ENCODE data around the gene BRINP2.

Gene BRINP2

DNA sequence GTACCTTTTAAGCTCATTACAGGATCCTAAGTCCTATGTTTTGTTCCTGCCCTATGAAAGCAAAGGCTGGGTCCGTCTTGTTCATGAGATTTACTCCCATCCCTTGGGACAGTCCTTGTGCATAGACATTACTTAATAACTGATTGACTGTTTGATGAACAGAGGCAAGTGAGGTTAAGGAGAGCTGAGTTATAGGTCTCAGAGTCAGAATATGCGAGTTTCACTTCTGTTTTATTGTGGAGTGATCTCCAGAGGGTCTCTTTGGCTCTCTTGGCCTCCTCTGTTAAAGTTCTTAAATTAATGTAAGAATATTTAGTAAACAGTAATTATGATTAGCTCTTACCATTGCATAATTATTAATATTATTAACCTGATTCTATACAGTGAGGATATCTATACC lies 52.6 kb downstream of the BRINP2 start:
- no peak for DNase-seq (ENCODE audit: low spot score)

DNA sequence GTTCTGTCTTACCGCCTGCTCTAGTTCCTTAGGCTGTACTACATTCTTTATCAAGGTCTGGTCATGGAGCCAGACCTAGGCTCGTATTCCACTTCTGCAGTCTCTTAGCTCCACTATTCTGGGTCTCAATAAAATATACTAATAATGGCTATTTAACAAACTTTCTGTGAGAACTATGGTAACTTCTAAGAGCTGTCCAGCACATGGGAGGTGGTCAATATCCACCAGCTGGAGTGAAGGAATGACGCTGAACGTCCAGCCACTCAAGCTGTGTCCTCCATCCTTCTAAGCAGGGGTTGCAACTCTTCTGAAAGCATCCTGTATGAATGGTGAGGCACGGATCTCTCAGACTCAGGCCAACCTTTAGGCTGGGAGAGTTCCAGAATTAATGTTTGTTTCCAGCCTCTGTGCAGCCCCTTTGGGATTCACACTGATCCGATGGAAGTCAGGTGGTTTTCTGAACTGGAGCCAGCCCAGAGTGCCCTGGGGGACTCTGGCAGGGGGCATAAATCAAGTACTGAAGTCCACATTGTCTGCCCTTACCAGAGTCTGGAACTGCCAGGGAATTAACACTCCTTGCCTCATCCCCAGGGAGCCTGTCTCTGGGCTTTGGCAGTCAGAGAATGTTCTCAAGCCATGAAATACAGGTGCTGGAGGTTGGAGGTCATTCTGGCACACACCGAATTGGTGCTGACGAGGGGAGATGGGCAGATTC lies 57.4 kb downstream of the BRINP2 start:
- DNase-seq (ENCODE audit: low spot score), result no peak

DNA sequence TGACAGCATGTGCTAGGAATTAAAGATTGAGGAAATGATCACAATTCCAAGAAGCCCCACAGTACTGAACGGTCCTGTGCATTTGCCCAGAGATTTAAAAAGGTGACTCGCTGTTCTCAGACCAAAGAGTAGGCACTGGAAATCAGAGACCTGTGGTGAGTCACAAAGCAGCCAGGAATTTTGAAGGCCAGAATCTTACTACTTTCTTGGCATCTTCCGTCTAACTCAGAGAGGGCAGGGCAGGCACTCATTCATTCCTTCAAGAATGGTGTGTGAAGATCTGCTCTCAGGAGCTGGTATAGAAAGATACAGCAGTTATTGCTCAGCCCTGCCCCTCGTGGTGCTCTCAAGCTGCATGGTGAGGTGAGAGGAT lies 57.9 kb downstream of the BRINP2 start:
- peak; percentile 44 for DNase-seq (ENCODE audit: low spot score)

DNA sequence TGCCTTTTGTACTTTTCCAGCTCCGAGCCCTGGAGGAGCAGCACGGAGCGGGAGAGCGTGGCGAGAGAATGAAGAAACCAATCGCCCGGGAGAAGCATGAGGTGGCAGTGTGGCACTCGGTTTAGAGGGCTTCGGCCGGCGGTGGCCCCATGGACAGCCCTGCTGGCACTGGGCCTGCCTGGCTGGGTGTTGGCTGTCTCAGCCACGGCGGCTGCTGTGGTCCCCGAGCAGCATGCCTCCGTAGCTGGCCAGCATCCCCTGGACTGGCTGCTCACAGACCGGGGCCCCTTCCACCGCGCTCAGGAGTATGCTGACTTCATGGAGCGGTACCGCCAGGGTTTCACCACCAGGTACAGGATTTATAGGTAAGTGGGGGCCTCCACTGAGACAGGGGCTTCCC lies 59.0 kb downstream of the BRINP2 start:
- no peak for DNase-seq (ENCODE audit: low spot score)

DNA sequence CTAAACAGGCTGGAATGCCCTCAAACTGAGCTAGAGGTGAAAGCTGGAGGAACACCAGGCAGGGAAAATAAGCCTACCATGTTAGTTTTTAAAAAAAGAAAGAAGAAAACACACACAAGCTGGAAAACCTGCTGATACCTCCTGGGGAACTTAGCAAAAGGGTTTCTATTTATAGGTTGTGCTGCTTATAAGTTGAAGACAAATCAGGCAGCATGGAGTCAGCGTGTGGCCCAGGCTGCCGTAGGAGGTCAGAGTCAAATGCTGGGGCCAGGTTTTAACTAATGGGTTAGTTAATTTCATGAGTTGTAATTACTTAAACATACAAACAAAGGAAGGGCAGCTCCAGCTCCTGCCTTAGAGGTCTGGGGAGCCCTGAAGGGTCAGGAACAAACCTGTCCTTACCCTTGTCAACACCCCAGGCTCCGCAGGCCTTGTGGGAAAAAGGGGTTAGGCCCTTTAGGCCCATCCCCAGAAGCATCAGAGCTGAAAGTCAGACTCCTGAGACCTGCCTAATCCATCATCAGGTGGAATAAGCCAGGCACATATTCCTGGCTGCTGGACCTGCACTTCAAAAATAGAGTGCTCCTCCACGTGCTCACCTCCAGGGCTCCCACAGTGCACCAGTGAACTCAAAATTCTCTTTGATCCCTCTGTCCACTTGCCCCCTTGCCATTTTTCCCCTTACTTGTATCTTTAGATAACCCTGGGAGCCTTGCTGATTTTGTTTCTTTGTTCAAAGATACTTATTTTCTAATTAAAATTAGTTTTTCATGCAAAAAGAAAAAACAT lies 59.7 kb downstream of the BRINP2 start:
- DNase-seq (ENCODE audit: low spot score), result no peak

DNA sequence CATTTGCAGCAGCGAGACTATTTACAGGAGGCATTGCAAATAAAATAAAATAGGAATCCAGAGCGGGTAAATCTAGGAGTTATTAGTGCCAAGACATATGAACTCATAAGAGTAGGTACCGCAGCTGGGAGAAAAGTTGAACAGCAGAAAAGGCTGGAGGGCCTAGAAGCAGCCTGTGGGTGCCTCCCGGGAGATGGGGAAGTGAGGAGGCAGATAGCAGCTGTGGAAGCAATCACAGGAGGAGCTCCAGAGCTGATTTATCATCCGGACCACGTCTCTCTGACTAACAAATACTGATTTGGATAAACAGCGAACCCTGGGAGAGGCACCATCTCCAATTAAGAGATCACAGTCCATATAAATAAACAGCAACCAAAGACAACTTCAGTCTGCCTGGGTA lies 64.6 kb downstream of the BRINP2 start:
- DNase-seq (ENCODE audit: low spot score), result no peak

DNA sequence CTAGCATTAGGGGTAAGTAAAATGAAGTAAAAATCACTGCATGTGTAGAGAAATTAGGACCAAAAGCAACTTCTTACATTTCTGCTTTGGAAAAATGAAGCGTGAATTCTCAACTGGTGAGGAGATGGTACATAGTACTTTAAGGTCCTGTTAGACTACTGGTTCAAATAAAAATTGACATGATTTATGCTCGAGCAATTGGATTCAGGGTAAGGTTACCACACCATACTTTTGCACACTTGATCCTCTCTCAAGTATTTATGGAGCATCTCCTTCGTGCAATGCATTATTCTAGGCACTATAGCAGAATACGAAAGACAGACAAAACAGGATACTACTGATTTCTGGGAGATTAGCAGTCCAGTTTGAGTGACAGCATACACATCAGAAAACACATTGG lies 66.2 kb downstream of the BRINP2 start:
- DNase-seq (ENCODE audit: low spot score), result no peak

DNA sequence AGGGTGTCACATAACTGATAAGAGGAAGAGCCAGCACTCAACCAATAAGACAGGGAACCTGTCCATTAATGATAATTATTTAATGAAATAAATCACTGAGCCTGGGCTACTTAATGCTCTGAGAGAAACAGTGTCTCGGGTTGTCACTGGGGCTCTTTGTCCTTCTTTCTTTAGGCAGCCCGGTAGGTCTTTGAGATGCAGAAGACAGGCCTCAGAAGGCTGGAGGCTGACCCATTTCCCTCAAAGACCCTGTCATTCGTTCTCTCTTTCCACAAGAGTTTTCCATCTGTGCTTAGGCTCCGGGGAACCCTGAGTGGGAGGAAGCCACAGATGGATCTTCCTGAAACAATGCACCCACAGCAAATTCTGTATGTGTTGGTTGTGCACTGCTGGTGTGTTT lies 68.2 kb downstream of the BRINP2 start:
- no peak for DNase-seq (ENCODE audit: low spot score)

DNA sequence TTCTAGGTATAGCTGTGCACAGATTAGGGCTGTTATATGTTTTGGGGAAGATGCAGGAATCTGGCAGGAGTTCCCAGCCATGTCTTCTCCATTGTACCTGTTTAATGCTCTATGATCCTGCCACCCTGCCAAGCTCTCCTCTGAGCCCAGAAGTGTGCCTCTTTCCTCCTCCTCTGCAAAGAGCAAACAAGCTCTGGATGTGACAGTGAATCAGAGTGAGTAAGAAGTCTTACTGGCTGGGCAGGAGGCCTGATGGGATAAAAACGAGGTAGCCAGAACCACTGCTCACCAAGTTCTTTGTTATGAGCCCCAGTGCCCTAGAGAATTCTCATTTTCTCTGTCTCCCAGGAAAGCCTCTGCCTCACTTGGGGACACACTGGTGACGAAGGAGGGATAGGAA lies 69.0 kb downstream of the BRINP2 start:
- no peak for DNase-seq (ENCODE audit: low spot score)

DNA sequence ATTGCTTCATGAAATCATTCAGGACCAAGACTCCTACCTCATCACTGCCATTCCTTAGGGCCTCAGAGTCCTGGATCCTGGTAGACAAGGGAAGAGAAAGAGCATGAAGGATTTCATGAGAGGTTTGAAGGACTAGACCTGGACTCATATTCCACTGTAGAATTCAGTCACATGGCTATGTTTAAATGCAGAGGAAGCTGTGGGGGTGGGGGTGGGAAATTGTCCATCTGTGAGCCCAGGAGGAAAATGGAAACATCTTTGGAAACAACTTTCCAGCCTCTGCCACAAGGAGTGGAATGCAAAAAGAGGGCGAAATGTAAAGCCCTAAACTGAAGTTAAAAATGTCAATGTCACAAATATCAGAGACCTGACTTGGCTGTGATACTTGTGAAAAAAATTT lies 73.0 kb downstream of the BRINP2 start:
- no peak for DNase-seq (ENCODE audit: low spot score)

DNA sequence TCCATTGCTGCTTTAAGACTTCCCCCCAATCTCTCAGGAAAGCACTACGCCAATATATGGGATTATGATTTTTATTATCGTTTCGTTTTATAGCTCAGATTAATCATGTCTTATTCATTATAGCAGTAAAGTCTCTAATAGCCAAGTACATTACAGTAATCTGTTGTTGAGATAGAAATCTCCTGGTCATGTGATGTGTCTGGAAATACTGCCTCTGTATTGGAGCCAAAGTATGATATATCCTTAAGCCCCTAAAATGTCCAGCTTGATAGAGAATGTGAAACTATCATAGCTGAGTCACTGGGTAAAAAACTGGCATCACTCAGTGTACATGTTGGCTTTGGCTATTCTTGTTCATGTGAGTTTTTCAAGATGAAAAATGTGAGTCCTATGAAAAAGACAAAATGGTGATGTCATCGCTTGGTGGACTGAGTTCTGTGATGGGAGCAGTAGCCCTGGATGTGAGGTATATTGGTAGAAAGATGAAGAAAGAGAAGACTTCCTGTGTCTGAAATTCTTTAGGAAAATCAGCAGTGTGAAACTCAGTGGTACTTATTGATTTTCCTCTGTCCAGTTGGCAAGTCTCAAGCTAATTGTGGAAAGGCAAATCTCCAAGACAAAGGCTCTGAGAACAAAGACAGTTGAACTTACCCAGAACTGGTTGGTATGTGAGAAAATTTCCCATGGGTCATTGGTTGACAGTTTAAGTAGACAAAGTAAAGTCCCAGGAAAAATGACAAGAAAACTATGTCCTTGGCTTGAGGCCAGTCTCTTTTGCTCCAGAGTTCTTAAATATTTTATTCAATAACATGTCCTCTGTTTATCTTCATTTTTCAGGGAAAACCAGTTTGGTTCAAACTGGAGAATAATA lies 76.2 kb downstream of the BRINP2 start:
- no peak for DNase-seq (ENCODE audit: low spot score)

DNA sequence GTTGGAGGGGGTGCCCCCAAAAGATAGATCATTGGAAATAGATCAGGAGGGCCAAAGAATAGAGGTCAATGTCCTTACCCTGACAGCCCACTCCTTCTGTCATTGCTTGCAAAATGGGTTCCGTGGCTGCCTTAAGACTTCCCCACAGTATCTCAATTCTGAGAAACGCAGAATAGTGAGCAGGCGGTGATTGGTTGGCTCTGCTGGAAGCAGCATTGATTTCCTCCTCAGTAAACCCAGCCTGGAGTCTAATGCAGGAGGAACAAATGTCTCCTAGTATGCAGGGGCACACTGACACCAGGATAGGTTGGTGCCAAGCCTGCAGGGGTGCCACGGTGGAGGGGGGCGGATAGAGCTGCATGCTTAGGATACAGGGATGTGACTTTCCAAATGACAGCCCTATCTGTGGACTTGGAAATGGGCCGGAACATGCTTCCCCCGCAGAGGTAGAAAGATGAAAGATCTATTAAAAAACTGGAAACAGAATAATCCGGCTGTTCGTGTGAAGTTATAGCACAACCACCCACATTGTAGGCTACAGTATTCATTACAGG lies 76.9 kb downstream of the BRINP2 start:
- DNase-seq (ENCODE audit: low spot score), result no peak

DNA sequence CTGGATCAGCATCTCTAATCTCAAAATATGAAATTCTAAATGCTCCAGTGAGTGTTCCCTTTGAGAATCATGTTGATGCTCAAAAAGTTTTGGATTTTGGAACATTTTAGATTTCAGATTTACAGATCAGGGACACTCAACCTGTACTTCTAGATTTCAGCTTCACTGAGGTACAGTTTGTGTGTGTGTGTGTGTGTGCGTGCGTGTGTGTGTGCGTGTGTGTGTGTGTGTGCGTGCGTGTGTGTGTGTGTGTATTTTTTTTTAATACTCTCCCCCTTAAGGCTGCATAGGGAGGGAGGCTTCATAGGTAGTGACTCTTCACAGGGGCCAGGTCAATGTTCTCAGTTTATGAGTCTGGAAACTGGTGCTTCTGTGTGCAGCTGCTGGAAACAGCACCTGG lies 77.5 kb downstream of the BRINP2 start:
- DNase-seq (ENCODE audit: low spot score), result no peak

DNA sequence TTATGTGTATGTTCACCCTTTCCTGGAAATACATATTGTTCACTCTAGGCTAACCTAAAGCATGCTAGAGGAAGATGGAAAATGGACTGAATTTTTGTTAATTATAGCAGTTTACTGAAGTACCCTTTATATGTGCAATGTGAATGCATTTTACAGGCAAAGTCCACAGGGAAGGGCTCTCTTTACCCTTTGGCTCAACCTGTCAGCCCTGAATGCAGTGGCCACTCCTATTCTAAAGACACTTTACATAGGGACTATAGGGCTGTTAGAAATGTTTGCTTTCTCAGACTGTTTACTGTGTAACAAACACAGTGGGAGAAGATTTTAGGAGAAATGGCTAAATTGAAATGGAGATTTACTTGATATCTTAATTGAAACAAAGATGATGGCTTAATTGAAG lies 78.5 kb downstream of the BRINP2 start:
- DNase-seq (ENCODE audit: low spot score), result no peak

DNA sequence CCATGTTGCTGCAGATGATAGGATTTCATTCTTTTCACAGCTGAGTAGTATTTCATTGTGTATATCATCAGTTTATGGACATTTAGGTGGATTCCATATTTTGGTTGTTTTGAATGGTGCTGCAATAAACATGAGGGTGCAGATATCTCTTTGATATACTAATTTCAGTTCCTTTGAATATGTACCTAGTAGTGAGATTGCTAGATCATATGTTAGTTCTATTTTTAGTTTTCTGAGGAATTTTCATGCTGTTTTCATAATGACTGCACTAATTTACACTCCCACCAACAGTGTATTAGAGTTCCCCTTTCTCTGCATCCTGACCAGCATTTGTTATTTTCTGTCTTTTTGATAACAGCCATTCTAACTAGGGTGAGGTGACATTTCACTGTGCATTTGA lies 82.1 kb downstream of the BRINP2 start:
- no peak for DNase-seq (ENCODE audit: low spot score)

DNA sequence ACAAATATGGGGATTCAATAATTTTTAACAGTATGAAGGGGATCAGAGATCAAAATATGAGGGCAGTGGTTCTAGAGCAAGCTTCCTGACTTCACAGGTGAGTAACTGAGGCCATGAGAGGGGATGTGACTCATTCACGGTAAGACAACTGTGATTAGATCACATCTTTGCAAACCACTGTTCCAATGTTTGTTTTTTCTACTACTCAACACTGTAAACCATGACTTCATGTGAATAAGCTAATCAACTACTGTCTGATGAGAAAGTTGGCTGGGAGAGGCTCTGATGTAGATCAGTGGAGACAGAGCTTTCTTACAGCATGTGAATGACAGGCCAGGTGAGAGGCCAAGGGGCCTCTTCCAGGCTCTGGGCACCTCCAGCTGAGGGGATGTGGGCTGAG lies 84.7 kb downstream of the BRINP2 start:
- DNase-seq (ENCODE audit: low spot score), result no peak

DNA sequence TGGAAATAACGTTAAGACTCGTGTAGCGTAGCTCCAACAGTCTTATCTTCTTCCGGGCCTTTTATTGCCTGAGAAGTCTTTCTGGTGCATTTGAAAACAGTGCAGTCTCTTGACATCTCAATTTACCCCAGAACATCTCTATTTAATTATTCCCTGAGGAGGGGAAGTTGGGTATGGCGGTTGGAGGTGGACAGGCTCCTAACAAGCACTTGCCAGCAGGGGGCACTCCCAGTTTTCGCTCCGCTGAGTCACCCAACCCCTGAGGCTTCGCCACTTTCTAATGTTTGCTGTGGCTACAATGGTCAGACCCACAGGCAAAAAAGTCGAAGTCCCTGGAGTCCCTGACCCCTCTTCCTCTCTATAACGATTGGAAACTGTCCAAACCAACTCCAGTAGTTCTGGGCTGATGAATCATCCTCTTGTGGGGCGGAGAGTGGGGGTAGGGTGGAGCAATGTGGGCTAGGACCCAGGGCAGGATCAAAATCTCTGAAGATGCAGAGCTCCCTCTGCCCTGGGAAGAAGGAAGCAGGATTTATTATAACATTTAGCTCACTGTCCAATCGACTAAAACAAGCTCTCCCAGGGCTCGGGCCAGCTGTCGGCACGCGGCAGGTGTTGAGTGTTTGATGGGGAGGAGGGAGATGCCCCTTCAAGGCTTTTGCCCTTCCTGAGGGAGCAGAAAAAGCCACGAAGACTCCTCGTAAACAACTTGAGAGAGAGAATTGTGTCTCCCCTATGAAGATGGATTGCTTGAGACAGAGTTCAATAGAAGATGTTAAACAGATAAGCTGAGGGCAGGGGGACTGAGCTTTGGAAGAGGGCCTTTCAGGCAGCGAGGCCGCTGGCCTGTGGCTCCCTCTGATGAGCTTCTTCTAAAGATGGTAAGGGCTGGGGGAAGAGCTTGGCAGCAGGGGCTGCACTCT lies 85.7 kb downstream of the BRINP2 start:
- peak; percentile 71 for DNase-seq (ENCODE audit: low spot score)

DNA sequence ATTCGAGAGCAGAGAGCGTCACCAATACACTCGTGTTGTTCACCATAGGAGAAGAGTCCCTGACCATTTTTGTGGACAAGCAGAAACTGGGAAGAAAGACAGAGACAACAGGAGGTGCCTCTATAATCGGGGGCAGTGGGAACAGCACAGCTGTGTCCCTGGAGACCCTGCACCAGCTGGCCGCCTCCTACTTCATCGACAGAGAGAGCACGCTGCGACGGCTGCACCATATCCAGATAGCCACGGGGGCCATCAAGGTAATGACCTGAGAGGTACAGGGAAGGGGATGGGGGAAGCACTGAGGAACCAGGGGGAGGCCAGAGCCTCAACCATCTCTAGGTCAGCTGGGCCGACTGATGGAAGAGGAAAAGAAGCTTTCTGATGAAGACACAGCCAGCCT lies 86.4 kb downstream of the BRINP2 start:
- no peak for DNase-seq (ENCODE audit: low spot score)

DNA sequence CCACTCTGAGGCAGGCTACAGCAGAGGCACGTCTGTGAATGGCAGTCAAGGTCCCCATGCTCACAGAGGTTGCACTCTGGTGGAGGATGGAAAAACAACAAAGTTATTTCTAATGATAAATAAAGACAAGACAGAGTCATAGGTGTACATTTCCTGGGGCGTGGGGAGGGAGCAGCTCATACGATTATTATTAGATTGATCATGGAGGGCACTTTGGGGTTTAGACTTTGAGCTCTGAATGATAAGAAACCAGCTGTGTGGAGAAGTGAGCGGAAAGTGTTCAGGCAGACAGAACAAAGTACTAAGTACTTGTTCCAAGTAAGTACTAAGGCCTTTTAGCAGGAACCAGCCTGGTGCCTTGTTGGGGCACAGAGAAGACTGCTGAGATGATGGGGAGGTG lies 86.8 kb downstream of the BRINP2 start:
- no peak for DNase-seq (ENCODE audit: low spot score)

DNA sequence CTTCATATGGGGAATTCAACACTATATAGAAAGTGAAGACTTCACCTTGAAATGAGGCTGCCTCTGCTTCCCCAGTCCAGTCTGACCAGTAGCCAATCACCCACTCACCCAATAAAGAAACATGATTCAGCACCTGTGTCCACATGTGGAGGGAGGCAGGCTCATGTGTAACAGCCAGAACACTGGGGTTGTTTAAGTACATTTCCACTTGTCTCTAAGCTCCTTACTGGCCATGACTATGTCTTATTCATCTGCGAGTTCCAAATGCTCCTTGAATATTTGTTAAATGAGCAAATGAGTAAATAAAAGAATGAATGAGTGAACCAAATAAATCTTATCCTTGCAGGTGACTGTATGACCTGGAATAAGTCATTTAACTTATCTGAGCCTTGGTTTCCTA lies 100.1 kb downstream of the BRINP2 start:
- DNase-seq (ENCODE audit: low spot score), result no peak

DNA sequence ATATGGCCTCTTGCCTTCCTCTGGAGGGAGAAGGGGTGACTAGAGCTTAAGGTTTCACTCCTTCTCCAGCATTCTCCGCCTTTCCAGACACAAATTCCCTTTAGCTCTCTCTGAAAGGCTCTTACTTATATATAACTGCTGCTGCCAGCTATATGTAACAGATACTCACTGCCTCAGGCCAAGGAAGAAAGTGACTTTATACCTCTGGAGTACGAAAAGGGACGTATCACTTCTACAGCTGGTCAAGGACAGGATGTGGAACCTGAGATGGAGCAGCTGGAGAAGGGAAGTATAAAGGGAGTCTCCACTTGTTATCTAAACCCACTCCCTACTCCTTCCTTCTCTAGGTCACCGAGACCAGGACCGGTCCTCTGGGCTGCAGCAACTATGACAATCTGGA lies 102.4 kb downstream of the BRINP2 start:
- no peak for DNase-seq (ENCODE audit: low spot score)
